HG02970 (cell line): ENCODE data around the gene GPR55.

Source experiments
- ATAC-seq: cut with Tn5 transposase; IDR thresholded peaks from one replicate; pipeline ENCODE4 v1.9.1; 2021; ENCODE audit warnings: mild to moderate bottlenecking, moderate library complexity, moderate number of reproducible peaks; ENCODE audit not compliant: unreplicated experiment, low FRiP score

GPR55 gene

GRCh38 chr2:230887342-230887741 is 37.7 kb downstream of the GPR55 start:
- ATAC-seq, result no peak

- no peak for ATAC-seq
These were observed 38.4 kb downstream of the GPR55 start for GRCh38 chr2:230886671-230887071.

- ATAC-seq, result no peak
These were observed 38.8 kb downstream of the GPR55 start for GRCh38 chr2:230886206-230886605.

GRCh38 chr2:230885463-230886130 is 39.4 kb downstream of the GPR55 start:
- ATAC-seq, result no peak

- ATAC-seq, result no peak
These were observed 43.2 kb downstream of the GPR55 start for GRCh38 chr2:230881840-230882239.

GRCh38 chr2:230879891-230880290 is 45.2 kb downstream of the GPR55 start:
- no peak for ATAC-seq

- no peak for ATAC-seq
These were observed 45.7 kb downstream of the GPR55 start for GRCh38 chr2:230879271-230879882.

- ATAC-seq, result no peak
These were observed 46.3 kb downstream of the GPR55 start for GRCh38 chr2:230878599-230879188.

GRCh38 chr2:230877759-230878598 is 47.1 kb downstream of the GPR55 start:
- no peak for ATAC-seq

- ATAC-seq, result no peak
These were observed 47.8 kb downstream of the GPR55 start for GRCh38 chr2:230877116-230877758.

GRCh38 chr2:230875347-230876315 is 49.4 kb downstream of the GPR55 start:
- ATAC-seq, result no peak

GRCh38 chr2:230874876-230875275 is 50.2 kb downstream of the GPR55 start:
- ATAC-seq, result no peak

- no peak for ATAC-seq
These were observed 50.6 kb downstream of the GPR55 start for GRCh38 chr2:230874456-230874855.

GRCh38 chr2:230873661-230874401 is 51.2 kb downstream of the GPR55 start:
- peak; percentile 56 for ATAC-seq

GRCh38 chr2:230872968-230873660 is 51.9 kb downstream of the GPR55 start:
- ATAC-seq, result peak; percentile 45

GRCh38 chr2:230872151-230872967 is 52.7 kb downstream of the GPR55 start:
- peak; percentile 6 for ATAC-seq
